Measurements from ENCODE around the gene HTR2A. TPM values are rescaled to one million over a fixed set of nuclear protein-coding genes. Genes with fewer than 3 reads are reported as not detected.

HTR2A gene
- total RNA-seq, 1 experiment from 2014 or later = not detected

- DNase-seq (ENCODE audit: low spot score) = no peak
These were observed 25.3 kb downstream of the HTR2A start for GRCh38 chr13:46871557-46871956.

- no peak for DNase-seq (ENCODE audit: low spot score)
These were observed 28.8 kb downstream of the HTR2A start for GRCh38 chr13:46868091-46868490.

GRCh38 chr13:46866150-46866549, 30.7 kb downstream of the HTR2A start:
- no peak for DNase-seq (ENCODE audit: low spot score)

GRCh38 chr13:46864941-46865340, 31.9 kb downstream of the HTR2A start:
- no peak for DNase-seq (ENCODE audit: low spot score)

- DNase-seq (ENCODE audit: low spot score) = no peak
These were observed 34.9 kb downstream of the HTR2A start for GRCh38 chr13:46861959-46862358.

GRCh38 chr13:46860722-46861121, 36.1 kb downstream of the HTR2A start:
- no peak for DNase-seq (ENCODE audit: low spot score)

- no peak for DNase-seq (ENCODE audit: low spot score)
These were observed 38.1 kb downstream of the HTR2A start for GRCh38 chr13:46858776-46859175.

- no peak for DNase-seq (ENCODE audit: low spot score)
These were observed 38.7 kb downstream of the HTR2A start for GRCh38 chr13:46858163-46858562.

- DNase-seq (ENCODE audit: low spot score) = no peak
These were observed 41.2 kb downstream of the HTR2A start for GRCh38 chr13:46855664-46856063.

GRCh38 chr13:46855166-46855565, 41.7 kb downstream of the HTR2A start:
- DNase-seq (ENCODE audit: low spot score) = no peak

GRCh38 chr13:46852168-46852567, 44.7 kb downstream of the HTR2A start:
- DNase-seq (ENCODE audit: low spot score) = no peak

- DNase-seq (ENCODE audit: low spot score) = no peak
These were observed 46.6 kb downstream of the HTR2A start for GRCh38 chr13:46850214-46850613.

- DNase-seq (ENCODE audit: low spot score) = no peak
These were observed 50.1 kb downstream of the HTR2A start for GRCh38 chr13:46846726-46847125.

- no peak for DNase-seq (ENCODE audit: low spot score)
These were observed 51.7 kb downstream of the HTR2A start for GRCh38 chr13:46845146-46845545.

- no peak for DNase-seq (ENCODE audit: low spot score)
These were observed 52.4 kb downstream of the HTR2A start for GRCh38 chr13:46844431-46844830.

- DNase-seq (ENCODE audit: low spot score) = no peak
These were observed 57.5 kb downstream of the HTR2A start for GRCh38 chr13:46839399-46839798.

- DNase-seq (ENCODE audit: low spot score) = no peak
These were observed 62.2 kb downstream of the HTR2A start for GRCh38 chr13:46834657-46835056.

GRCh38 chr13:46831588-46832194, 65.2 kb downstream of the HTR2A start:
- peak; percentile 86 for DNase-seq (ENCODE audit: low spot score)

GRCh38 chr13:46830405-46831005, 66.3 kb downstream of the HTR2A start:
- DNase-seq (ENCODE audit: low spot score) = no peak

- DNase-seq (ENCODE audit: low spot score) = no peak
These were observed 74.3 kb downstream of the HTR2A start for GRCh38 chr13:46822551-46822950.

- DNase-seq (ENCODE audit: low spot score) = no peak
These were observed 78.9 kb downstream of the HTR2A start for GRCh38 chr13:46817838-46818476.

GRCh38 chr13:46817095-46817494, 79.8 kb downstream of the HTR2A start:
- no peak for DNase-seq (ENCODE audit: low spot score)

GRCh38 chr13:46816371-46816770, 80.5 kb downstream of the HTR2A start:
- DNase-seq (ENCODE audit: low spot score) = no peak
